Measurements from ENCODE around the gene P2RY11.

The P2RY11 gene

GRCh38 chr19:10116866-10117616, 5.5 kb downstream of the P2RY11 start:
- no peak for FAIRE-seq
- DNase-seq (ENCODE audit: insufficient read length, low spot score), result no peak
- TF ChIP-seq SPI1 (IDR thresholded peaks at IDR 0.05; ENCODE audit: low read depth, low read length) (no peak), POLR2A (IDR thresholded peaks at IDR 0.05; ENCODE audit: low read depth, low read length) (no peak), PAX5 (IDR thresholded peaks at IDR 0.05; ENCODE audit: insufficient read depth, low read length, severe bottlenecking) (no peak), POLR2AphosphoS5 (IDR thresholded peaks at IDR 0.05; ENCODE audit: low read depth, low read length) (no peak), POU2F2 (IDR thresholded peaks at IDR 0.05; ENCODE audit: low read depth, low read length) (no peak), TAF1 (IDR thresholded peaks at IDR 0.05; ENCODE audit: low read depth, low read length) (no peak)

- FAIRE-seq (no peak), DNase-seq (ENCODE audit: insufficient read length, low spot score) (no peak)
- no peak for TF ChIP-seq POLR2AphosphoS5 (IDR thresholded peaks at IDR 0.05; ENCODE audit: low read depth, low read length)
- no peak for TF ChIP-seq PAX5 (IDR thresholded peaks at IDR 0.05; ENCODE audit: insufficient read depth, low read length, severe bottlenecking)
Observed at GRCh38 chr19:10118960-10119359, 7.5 kb downstream of the P2RY11 start.

- no peak for DNase-seq (ENCODE audit: insufficient read length, low spot score)
- TF ChIP-seq TAF1 (IDR thresholded peaks at IDR 0.05; ENCODE audit: low read depth, low read length) (no peak), POLR2AphosphoS5 (IDR thresholded peaks at IDR 0.05; ENCODE audit: low read depth, low read length) (no peak), POLR2A (IDR thresholded peaks at IDR 0.05; ENCODE audit: low read depth, low read length) (no peak), SPI1 (IDR thresholded peaks at IDR 0.05; ENCODE audit: low read depth, low read length) (no peak), POU2F2 (IDR thresholded peaks at IDR 0.05; ENCODE audit: low read depth, low read length) (no peak)
- FAIRE-seq, result no peak
Observed at GRCh38 chr19:10120538-10121189, 9.2 kb downstream of the P2RY11 start.

GRCh38 chr19:10122045-10122444, 10.6 kb downstream of the P2RY11 start:
- FAIRE-seq, result no peak
- no peak for TF ChIP-seq TAF1 (IDR thresholded peaks at IDR 0.05; ENCODE audit: low read depth, low read length)
- TF ChIP-seq POLR2AphosphoS5 (IDR thresholded peaks at IDR 0.05; ENCODE audit: low read depth, low read length), result no peak
- TF ChIP-seq POU2F2 (IDR thresholded peaks at IDR 0.05; ENCODE audit: low read depth, low read length), result no peak
- TF ChIP-seq SPI1 (IDR thresholded peaks at IDR 0.05; ENCODE audit: low read depth, low read length), result no peak
- no peak for TF ChIP-seq POLR2A (IDR thresholded peaks at IDR 0.05; ENCODE audit: low read depth, low read length)
- no peak for TF ChIP-seq PAX5 (IDR thresholded peaks at IDR 0.05; ENCODE audit: insufficient read depth, low read length, severe bottlenecking)
- DNase-seq (ENCODE audit: insufficient read length, low spot score), result no peak

- TF ChIP-seq PAX5 (IDR thresholded peaks at IDR 0.05; ENCODE audit: insufficient read depth, low read length, severe bottlenecking), result no peak
- TF ChIP-seq POLR2A (IDR thresholded peaks at IDR 0.05; ENCODE audit: low read depth, low read length), result no peak
- TF ChIP-seq TAF1 (IDR thresholded peaks at IDR 0.05; ENCODE audit: low read depth, low read length), result no peak
- TF ChIP-seq POLR2AphosphoS5 (IDR thresholded peaks at IDR 0.05; ENCODE audit: low read depth, low read length), result no peak
- TF ChIP-seq POU2F2 (IDR thresholded peaks at IDR 0.05; ENCODE audit: low read depth, low read length), result no peak
- TF ChIP-seq SPI1 (IDR thresholded peaks at IDR 0.05; ENCODE audit: low read depth, low read length), result no peak
- FAIRE-seq, result no peak
Observed at GRCh38 chr19:10124429-10124828, 12.9 kb downstream of the P2RY11 start.

GRCh38 chr19:10126213-10126639, 14.7 kb downstream of the P2RY11 start:
- DNase-seq (ENCODE audit: insufficient read length, low spot score), result no peak
- TF ChIP-seq POLR2A (IDR thresholded peaks at IDR 0.05; ENCODE audit: low read depth, low read length) (no peak), TAF1 (IDR thresholded peaks at IDR 0.05; ENCODE audit: low read depth, low read length) (no peak), SPI1 (IDR thresholded peaks at IDR 0.05; ENCODE audit: low read depth, low read length) (0 out of 2 replicates have a peak, but pooled peaks have one; percentile 1), POLR2AphosphoS5 (IDR thresholded peaks at IDR 0.05; ENCODE audit: low read depth, low read length) (no peak)
- no peak for FAIRE-seq

More at GRCh38 chr19:10124429-10124828, 12.9 kb downstream of the P2RY11 start:
- DNase-seq (ENCODE audit: insufficient read length, low spot score), result no peak

- no peak for FAIRE-seq
Observed at GRCh38 chr19:10132905-10133304, 21.4 kb downstream of the P2RY11 start.

GRCh38 chr19:10133596-10133995, 22.1 kb downstream of the P2RY11 start:
- DNase-seq (ENCODE audit: insufficient read length, low spot score) (no peak), FAIRE-seq (no peak)
- TF ChIP-seq POLR2A (IDR thresholded peaks at IDR 0.05; ENCODE audit: low read depth, low read length), result no peak
- TF ChIP-seq POLR2AphosphoS5 (IDR thresholded peaks at IDR 0.05; ENCODE audit: low read depth, low read length), result no peak
- TF ChIP-seq PAX5 (IDR thresholded peaks at IDR 0.05; ENCODE audit: insufficient read depth, low read length, severe bottlenecking), result no peak
- TF ChIP-seq TAF1 (IDR thresholded peaks at IDR 0.05; ENCODE audit: low read depth, low read length), result no peak
- TF ChIP-seq POU2F2 (IDR thresholded peaks at IDR 0.05; ENCODE audit: low read depth, low read length), result no peak
- TF ChIP-seq SPI1 (IDR thresholded peaks at IDR 0.05; ENCODE audit: low read depth, low read length), result no peak

More at GRCh38 chr19:10132905-10133304, 21.4 kb downstream of the P2RY11 start:
- no peak for DNase-seq (ENCODE audit: insufficient read length, low spot score)
- TF ChIP-seq POLR2AphosphoS5 (IDR thresholded peaks at IDR 0.05; ENCODE audit: low read depth, low read length) (no peak), POLR2A (IDR thresholded peaks at IDR 0.05; ENCODE audit: low read depth, low read length) (no peak), POU2F2 (IDR thresholded peaks at IDR 0.05; ENCODE audit: low read depth, low read length) (no peak), PAX5 (IDR thresholded peaks at IDR 0.05; ENCODE audit: insufficient read depth, low read length, severe bottlenecking) (no peak), SPI1 (IDR thresholded peaks at IDR 0.05; ENCODE audit: low read depth, low read length) (no peak), TAF1 (IDR thresholded peaks at IDR 0.05; ENCODE audit: low read depth, low read length) (no peak)

- DNase-seq (ENCODE audit: insufficient read length, low spot score), result no peak
- no peak for FAIRE-seq
- TF ChIP-seq POU2F2 (IDR thresholded peaks at IDR 0.05; ENCODE audit: low read depth, low read length), result no peak
- TF ChIP-seq TAF1 (IDR thresholded peaks at IDR 0.05; ENCODE audit: low read depth, low read length), result no peak
- no peak for TF ChIP-seq SPI1 (IDR thresholded peaks at IDR 0.05; ENCODE audit: low read depth, low read length)
- TF ChIP-seq POLR2A (IDR thresholded peaks at IDR 0.05; ENCODE audit: low read depth, low read length), result no peak
- no peak for TF ChIP-seq PAX5 (IDR thresholded peaks at IDR 0.05; ENCODE audit: insufficient read depth, low read length, severe bottlenecking)
- no peak for TF ChIP-seq POLR2AphosphoS5 (IDR thresholded peaks at IDR 0.05; ENCODE audit: low read depth, low read length)
Observed at GRCh38 chr19:10134040-10134439, 22.5 kb downstream of the P2RY11 start.

Data from GM12891 (cell line).